Cardiac ventricle fibroblast (primary cell): Measurements from ENCODE around the gene THRAP3. TPM values are rescaled to one million over a fixed set of nuclear protein-coding genes. Genes with fewer than 3 reads are reported as not detected.

Experiments
- total RNA-seq: library from RNA; depleted of rRNA; stranded (reverse); fragments of >200 nt; gene quantifications from 2 replicates; pipeline ENCODE4 v1.2.3, GENCODE V29; 2015

Gene THRAP3, protein sequence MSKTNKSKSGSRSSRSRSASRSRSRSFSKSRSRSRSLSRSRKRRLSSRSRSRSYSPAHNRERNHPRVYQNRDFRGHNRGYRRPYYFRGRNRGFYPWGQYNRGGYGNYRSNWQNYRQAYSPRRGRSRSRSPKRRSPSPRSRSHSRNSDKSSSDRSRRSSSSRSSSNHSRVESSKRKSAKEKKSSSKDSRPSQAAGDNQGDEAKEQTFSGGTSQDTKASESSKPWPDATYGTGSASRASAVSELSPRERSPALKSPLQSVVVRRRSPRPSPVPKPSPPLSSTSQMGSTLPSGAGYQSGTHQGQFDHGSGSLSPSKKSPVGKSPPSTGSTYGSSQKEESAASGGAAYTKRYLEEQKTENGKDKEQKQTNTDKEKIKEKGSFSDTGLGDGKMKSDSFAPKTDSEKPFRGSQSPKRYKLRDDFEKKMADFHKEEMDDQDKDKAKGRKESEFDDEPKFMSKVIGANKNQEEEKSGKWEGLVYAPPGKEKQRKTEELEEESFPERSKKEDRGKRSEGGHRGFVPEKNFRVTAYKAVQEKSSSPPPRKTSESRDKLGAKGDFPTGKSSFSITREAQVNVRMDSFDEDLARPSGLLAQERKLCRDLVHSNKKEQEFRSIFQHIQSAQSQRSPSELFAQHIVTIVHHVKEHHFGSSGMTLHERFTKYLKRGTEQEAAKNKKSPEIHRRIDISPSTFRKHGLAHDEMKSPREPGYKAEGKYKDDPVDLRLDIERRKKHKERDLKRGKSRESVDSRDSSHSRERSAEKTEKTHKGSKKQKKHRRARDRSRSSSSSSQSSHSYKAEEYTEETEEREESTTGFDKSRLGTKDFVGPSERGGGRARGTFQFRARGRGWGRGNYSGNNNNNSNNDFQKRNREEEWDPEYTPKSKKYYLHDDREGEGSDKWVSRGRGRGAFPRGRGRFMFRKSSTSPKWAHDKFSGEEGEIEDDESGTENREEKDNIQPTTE
- 79.4 and 89.7 TPM in 2 replicates for total RNA-seq

GRCh38 chr1:36223996-36224536 is at the start of gene THRAP3:
THRAP3 (plus strand) TSS chr1:36224443; CDS start chr1:36282564, 58,121 bp downstream.

DNA sequence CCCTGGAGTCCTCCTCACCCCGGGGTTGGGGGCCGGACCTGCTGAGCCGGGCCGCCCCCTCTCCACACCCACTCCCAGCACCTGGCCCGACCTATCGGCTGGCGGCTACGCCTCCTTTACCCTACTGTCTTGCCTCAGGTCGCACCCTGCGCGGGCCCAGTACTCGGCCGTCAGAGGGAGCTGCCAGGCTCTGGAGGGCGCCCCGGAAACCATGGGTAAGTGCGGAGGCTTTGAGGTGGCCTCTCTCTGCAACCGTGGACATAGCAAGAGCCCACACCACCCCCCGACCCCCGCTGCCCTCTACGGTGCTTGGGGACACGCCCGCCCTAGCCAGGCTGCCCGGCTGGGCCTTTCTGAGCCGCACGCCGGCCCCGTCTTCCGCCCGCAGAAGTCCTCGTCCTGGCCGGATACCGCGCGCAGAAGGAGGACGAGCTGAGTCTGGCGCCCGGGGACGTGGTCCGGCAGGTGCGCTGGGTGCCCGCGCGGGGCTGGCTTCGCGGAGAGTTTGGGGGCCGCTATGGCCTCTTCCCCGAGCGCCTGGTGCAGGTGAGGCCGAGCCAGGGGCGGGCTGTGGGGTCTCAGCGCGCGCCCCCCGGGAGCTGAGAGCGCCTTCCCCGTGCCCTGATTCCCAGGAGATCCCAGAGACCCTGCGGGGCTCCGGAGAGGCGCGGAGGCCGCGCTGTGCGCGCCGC is 82.1 kb downstream of the THRAP3 start, which contains the start of gene SH3D21:
SH3D21 (plus strand) TSS at position 159 of the 692 bp plus-strand sequence; CDS start at position 212, 53 bp downstream.

DNA sequence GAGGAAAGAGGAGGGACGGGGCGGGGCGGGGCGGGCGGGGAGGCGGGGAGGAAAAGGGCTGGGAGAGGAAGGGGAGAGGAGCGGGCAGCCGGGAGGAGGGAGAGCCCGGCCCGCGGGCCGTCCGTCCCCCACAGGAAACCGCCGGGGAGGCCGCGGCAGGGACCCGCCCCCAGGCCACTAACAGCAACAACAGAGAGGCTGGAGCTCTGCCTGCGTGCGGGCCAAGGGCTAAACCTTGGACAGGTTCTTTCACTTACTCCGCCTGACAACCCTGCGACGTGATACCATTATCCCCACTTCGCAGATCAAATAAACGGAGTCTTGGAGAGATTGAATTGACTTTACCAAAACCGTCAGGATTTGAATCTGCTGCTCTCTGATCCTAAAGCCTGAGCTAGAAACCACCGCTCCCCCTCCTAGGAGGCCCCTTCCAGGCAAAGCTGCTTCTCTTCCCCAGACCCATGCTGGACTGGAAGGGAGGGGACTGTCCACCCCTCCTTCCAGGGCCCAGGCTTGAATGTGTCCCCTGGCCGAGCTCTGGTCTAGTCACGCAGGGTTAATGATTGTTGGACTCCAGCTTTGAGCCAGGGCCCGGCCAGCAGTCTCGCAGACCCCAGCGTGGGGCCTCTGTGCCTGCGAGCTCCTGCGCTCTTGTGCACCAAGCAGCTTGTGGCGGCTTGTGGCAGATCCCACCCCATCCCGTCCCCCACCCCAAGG is 99.6 kb downstream of the THRAP3 start, which contains the start of gene EVA1B:
EVA1B (minus strand) TSS at position 10 of the 717 bp plus-strand sequence. CDS start 608 bp downstream, outside the sequence.

Other genes starting within 250 kb of the THRAP3 start
- not detected in 2 replicates for gene TEKT2, start 140.3 kb upstream of the THRAP3 start, total RNA-seq
- 28.8 and 32.7 TPM in 2 replicates for gene ADPRS, start 135.6 kb upstream of the THRAP3 start, total RNA-seq
- 1.8 and 2.5 TPM in 2 replicates for gene COL8A2, start 99.2 kb upstream of the THRAP3 start, total RNA-seq
- gene TRAPPC3, start 75.0 kb upstream of the THRAP3 start, total RNA-seq: 53.1 and 59.2 TPM in 2 replicates
- 98.2 and 104 TPM in 2 replicates for gene MAP7D1, start 68.3 kb upstream of the THRAP3 start, total RNA-seq
- gene SH3D21, start 81.9 kb downstream of the THRAP3 start, total RNA-seq: 1.7 and 2.6 TPM in 2 replicates
- gene EVA1B, start 99.2 kb downstream of the THRAP3 start, total RNA-seq: 196 and 276 TPM in 2 replicates
- 11.9 and 18.5 TPM in 2 replicates for gene STK40, start 161.5 kb downstream of the THRAP3 start, total RNA-seq
- 40.0 and 42.3 TPM in 2 replicates for gene LSM10, start 173.5 kb downstream of the THRAP3 start, total RNA-seq
- 4.7 and 5.8 TPM in 2 replicates for gene OSCP1, start 226.0 kb downstream of the THRAP3 start, total RNA-seq
- gene MRPS15, start 239.9 kb downstream of the THRAP3 start, total RNA-seq: 46.0 and 50.7 TPM in 2 replicates